Loucy (cell line): ENCODE data around the gene FKBP8.
A peak's percentile ranks its signal among the peaks of the same experiment; 100 is the strongest.

ENCODE experiments used
- H2AFZ ChIP-seq: fragments of 200-600 bp; sonication (generic); 2 replicates; pipeline ENCODE4 v1.6.0; 2016; ENCODE audit warnings: antibody characterized with exemption, mild to moderate bottlenecking, low read length, moderate library complexity
- H3F3A ChIP-seq: fragments of 200-600 bp; 2 replicates; pipeline ENCODE4 v1.6.0; 2016; ENCODE audit warnings: antibody characterized with exemption, low read depth, mild to moderate bottlenecking
- H3K27me3 ChIP-seq: fragments of 200-600 bp; sonication (generic); 2 replicates; pipeline ENCODE4 v1.6.1; 2014; ENCODE audit warnings: low read length, mild to moderate bottlenecking; ENCODE audit not compliant: insufficient read depth, poor library complexity, severe bottlenecking
- H3K36me3 ChIP-seq: fragments of 200-600 bp; sonication (generic); 2 replicates; pipeline ENCODE4 v1.6.1; 2016; ENCODE audit warnings: low read length; ENCODE audit not compliant: insufficient read depth
- H3K4me1 ChIP-seq: fragments of 200-600 bp; sonication (generic); 2 replicates; pipeline ENCODE4 v1.5.1; 2014; ENCODE audit warnings: low read length, mild to moderate bottlenecking; ENCODE audit not compliant: insufficient read depth, poor library complexity, severe bottlenecking
- H3K4me2 ChIP-seq: fragments of 200-600 bp; sonication (generic); 2 replicates; pipeline ENCODE4 v1.6.0; 2014; ENCODE audit warnings: antibody characterized with exemption, low read length, low read depth, mild to moderate bottlenecking; ENCODE audit not compliant: poor library complexity, severe bottlenecking
- H3K4me3 ChIP-seq: fragments of 200-600 bp; sonication (generic); 2 replicates; pipeline ENCODE4 v1.5.1; 2014; ENCODE audit warnings: low read length, mild to moderate bottlenecking, mixed read lengths; ENCODE audit not compliant: poor library complexity, severe bottlenecking
- H3K79me2 ChIP-seq: fragments of 200-600 bp; sonication (generic); 2 replicates; pipeline ENCODE4 v1.6.1; 2014; ENCODE audit warnings: low read length; ENCODE audit not compliant: insufficient read depth
- H3K9ac ChIP-seq: fragments of 200-600 bp; sonication (generic); 2 replicates; pipeline ENCODE4 v1.6.0; 2014; ENCODE audit warnings: mild to moderate bottlenecking, low read depth, low read length, moderate library complexity; ENCODE audit not compliant: poor library complexity, severe bottlenecking
- H3K9me2 ChIP-seq: fragments of 200-600 bp; sonication (generic); replicated peaks from 2 replicates; pipeline ENCODE4 v1.6.1; 2016; ENCODE audit warnings: low read depth, low read length, mixed read lengths
- H3K9me3 ChIP-seq: fragments of 200-600 bp; sonication (generic); 2 replicates; pipeline ENCODE4 v1.6.1; 2014; ENCODE audit warnings: mild to moderate bottlenecking, antibody characterized with exemption, low read length, low read depth; ENCODE audit not compliant: insufficient read depth
- H4K20me1 ChIP-seq: fragments of 200-600 bp; sonication (generic); 2 replicates; pipeline ENCODE4 v1.6.0; 2014; ENCODE audit warnings: antibody characterized with exemption, low read length, mild to moderate bottlenecking; ENCODE audit not compliant: insufficient read depth, poor library complexity, severe bottlenecking
- EZH2phosphoT487 ChIP-seq: fragments of 200-600 bp; IDR thresholded peaks from 2 replicates; pipeline ENCODE4 v1.6.1; 2018; ENCODE audit warnings: antibody characterized with exemption, mild to moderate bottlenecking, moderate library complexity, borderline replicate concordance
- TF ChIP-seq, protein P1 (sequence below): fragments of 200-600 bp; sonication (generic); conservative IDR thresholded peaks from 2 replicates; pipeline ENCODE4 v1.5.1; 2014; ENCODE audit warnings: mild to moderate bottlenecking, antibody characterized with exemption, low read length

Gene FKBP8

GRCh38 chr19:18558202-18558555, 14.8 kb upstream of the FKBP8 start:
- TF ChIP-seq EZH2phosphoT487, result no peak
- TF ChIP-seq, protein P1, sequence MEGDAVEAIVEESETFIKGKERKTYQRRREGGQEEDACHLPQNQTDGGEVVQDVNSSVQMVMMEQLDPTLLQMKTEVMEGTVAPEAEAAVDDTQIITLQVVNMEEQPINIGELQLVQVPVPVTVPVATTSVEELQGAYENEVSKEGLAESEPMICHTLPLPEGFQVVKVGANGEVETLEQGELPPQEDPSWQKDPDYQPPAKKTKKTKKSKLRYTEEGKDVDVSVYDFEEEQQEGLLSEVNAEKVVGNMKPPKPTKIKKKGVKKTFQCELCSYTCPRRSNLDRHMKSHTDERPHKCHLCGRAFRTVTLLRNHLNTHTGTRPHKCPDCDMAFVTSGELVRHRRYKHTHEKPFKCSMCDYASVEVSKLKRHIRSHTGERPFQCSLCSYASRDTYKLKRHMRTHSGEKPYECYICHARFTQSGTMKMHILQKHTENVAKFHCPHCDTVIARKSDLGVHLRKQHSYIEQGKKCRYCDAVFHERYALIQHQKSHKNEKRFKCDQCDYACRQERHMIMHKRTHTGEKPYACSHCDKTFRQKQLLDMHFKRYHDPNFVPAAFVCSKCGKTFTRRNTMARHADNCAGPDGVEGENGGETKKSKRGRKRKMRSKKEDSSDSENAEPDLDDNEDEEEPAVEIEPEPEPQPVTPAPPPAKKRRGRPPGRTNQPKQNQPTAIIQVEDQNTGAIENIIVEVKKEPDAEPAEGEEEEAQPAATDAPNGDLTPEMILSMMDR, result no peak
- Histone ChIP-seq H3K4me1 (peaks cover 17% of the 10 kb centered on the region), H4K20me1 (peaks cover 9% of the 10 kb centered on the region), H3K36me3 (peaks cover 7% of the 10 kb centered on the region; the same call in 1 of the 2 replicates), H3K4me2 (peak overlapping the region; percentile 99), H3K9me3 (no peaks in the 10 kb centered on the region), H3K4me3 (peak overlapping the region; percentile 99), H3K9ac (peak overlapping the region; percentile 100), H2AFZ (peak overlapping the region; percentile 85), H3K79me2 (peaks cover 33% of the 10 kb centered on the region), H3K27me3 (no peaks in the 10 kb centered on the region), H3K9me2 (no peaks in the 10 kb centered on the region), H3F3A (peaks cover 4% of the 10 kb centered on the region; the same call in 1 of the 2 replicates)

GRCh38 chr19:18557411-18558201, 14.2 kb upstream of the FKBP8 start, which contains the start of gene KXD1:
Gene KXD1, plus strand, starts transcription at chr19:18557870. Its CDS starts 4,187 bp downstream, at chr19:18562057.
- H4K20me1 ChIP-seq, result peaks cover 9% of the 10 kb centered on the region

GRCh38 chr19:18551631-18552030, 8.3 kb upstream of the FKBP8 start:
- no peaks in the 10 kb centered on the region for H3K4me1 ChIP-seq
- H4K20me1 ChIP-seq, result no peaks in the 10 kb centered on the region
- no peak overlapping the region for H3K4me3 ChIP-seq
- no peaks in the 10 kb centered on the region for H3K27me3 ChIP-seq
- H3K9ac ChIP-seq, result no peak overlapping the region
- H3K36me3 ChIP-seq, result no peaks in the 10 kb centered on the region
- H3K9me3 ChIP-seq, result no peaks in the 10 kb centered on the region
- no peak overlapping the region for H2AFZ ChIP-seq
- H3K9me2 ChIP-seq, result no peaks in the 10 kb centered on the region
- TF ChIP-seq, protein P1, result no peak
- TF ChIP-seq EZH2phosphoT487, result no peak
- no peaks in the 10 kb centered on the region for H3K79me2 ChIP-seq
- no peak overlapping the region for H3K4me2 ChIP-seq
- no peaks in the 10 kb centered on the region; the same call in 1 of the 2 replicates for H3F3A ChIP-seq

More at GRCh38 chr19:18557411-18558201, 14.2 kb upstream of the FKBP8 start, which contains the start of gene KXD1:
- TF ChIP-seq EZH2phosphoT487, result no peak
- TF ChIP-seq, protein P1, result no peak
- no peaks in the 10 kb centered on the region for H3K9me2 ChIP-seq
- peaks cover 1% of the 10 kb centered on the region; the same call in 1 of the 2 replicates for H3K36me3 ChIP-seq
- peaks cover 33% of the 10 kb centered on the region for H3K79me2 ChIP-seq
- H3K9me3 ChIP-seq, result no peaks in the 10 kb centered on the region
- H3K4me2 ChIP-seq, result peak within 1 kb of the TSS; percentile 99
- H3K4me1 ChIP-seq, result peaks cover 17% of the 10 kb centered on the region
- H3K9ac ChIP-seq, result peak within 1 kb of the TSS; percentile 100
- H3K27me3 ChIP-seq, result no peaks in the 10 kb centered on the region
- peak within 1 kb of the TSS; percentile 85 for H2AFZ ChIP-seq
- peak within 1 kb of the TSS; percentile 99 for H3K4me3 ChIP-seq
- H3F3A ChIP-seq, result peaks cover 4% of the 10 kb centered on the region; the same call in 1 of the 2 replicates
